T-helper 1 cell treated with Interleukin-12 subunit alpha and Interleukin-12 subunit beta and Interleukin-4 antibody, amounts not matched to agents 30 ng/mL and 1 ng/mL, for 36 hours (primary cell): ENCODE data around the gene ZNF180. TPM values are rescaled to one million over a fixed set of nuclear protein-coding genes. Genes with fewer than 3 reads are reported as not detected.
"Not testable (repeated sequence)": the region's sequence is repeated elsewhere in the genome, so short reads cannot be mapped to it uniquely, and the experiment has no call there.

Experiments
- intact Hi-C: fragments of 100-400 bp; cut with micrococcal nuclease; formaldehyde crosslinking; loops from one replicate; pipeline ENCODE4 v1.15.1; 2024
- total RNA-seq: library from RNA; stranded (reverse); gene quantifications from 2 replicates; pipeline ENCODE4 v1.2.3, GENCODE V29; 2022

ZNF180 gene
- total RNA-seq = 9.9 and 11.3 TPM in 2 replicates

DNA sequence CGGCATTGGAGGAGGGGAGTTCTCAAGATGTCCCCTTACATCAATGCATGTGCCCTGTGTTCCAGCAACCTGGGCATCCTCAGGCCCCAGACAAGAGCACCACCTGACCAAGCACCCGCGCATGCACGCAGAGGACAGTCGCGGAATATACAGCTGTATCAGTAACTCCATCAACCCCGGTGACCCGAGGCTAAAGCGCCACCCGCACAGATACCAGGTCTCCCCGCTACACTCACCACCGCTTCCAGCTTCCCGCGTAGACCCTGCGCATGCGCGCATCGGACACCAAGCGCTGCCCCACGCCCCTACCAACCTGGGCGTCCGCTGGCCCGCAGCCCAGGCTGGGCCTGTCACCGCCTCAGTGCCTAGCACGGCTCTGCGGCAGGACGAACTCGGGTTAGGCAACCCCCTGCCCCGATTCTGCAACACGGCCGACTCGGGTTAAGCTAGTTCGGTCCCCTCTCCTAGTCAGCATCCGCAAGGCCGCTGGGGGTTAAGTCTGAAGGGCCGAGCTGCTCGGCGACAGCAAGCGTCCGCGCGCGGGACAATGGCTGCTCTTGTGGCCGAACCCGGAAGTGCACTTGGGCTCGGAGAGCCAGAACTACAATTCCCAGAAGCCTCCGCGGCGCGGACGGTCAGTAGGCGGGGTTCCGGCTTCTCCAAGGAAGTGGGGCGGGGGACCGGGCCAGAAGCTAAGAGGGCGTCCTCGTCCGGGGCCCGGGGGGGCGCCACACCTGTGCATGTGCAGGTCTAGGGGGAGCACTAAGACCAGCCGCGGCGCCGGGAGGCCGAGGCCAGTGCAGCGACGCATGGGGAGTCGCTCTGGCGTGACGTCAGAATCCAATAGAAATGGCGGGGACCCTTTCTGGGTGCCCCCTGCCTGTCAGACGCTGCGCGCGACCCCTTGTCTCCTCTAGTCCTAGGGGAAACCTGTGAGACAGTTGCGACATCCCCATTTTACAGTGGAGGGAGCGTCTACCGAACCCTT is at the start of gene ZNF180:
Gene ZNF180, minus strand, starts transcription at position 561 of the 988 bp plus-strand sequence. CDS start 3,188 bp downstream, outside the sequence.
- intact Hi-C loops = loop anchor here (1.0 to 2.0 kb wide), 12 partner anchors 249 to 831 kb away; partner anchors contain the start of genes BCL3, ZNF221, ZNF222 and ZNF224

DNA sequence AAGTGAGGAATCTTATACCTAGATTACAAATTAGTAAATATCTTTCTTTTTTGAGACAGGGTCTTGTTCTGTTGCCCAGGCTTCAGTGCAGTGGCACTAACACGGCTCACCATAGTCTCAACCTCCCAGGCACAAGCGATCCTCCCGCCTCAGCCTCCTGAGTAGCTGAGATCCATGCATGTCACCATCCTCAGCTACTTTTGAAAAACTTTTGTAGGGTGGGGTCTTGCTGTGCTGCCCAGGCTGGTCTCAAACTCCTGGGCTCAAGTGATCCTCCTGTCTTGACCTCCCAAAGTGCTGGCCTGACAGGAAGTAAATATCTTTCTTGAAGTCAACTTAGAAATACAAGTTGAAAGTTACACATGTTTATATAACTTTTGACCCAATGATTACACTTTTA is 49.2 kb upstream of the ZNF180 start:
- intact Hi-C loops = no loop called here

DNA sequence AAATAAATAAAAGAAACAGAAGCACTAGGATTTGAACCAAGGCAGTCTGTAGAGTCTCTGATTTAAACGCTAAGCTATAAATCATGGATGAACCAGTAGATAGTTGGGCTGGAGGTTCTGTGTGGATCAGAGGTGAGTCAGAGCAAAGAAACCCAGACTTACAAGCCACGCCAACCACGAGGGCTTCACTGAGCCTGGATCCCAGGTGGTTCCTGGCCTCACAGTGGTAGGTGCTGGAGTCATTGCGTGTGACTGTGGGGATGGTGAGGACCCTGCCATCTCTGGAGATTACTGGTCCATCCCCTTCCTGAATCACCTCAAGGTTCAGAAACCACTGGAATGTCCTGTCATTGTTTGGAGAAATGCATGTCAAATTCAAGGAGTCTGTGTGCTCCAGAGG is 48.4 kb upstream of the ZNF180 start:
- intact Hi-C loops = no loop called here

DNA sequence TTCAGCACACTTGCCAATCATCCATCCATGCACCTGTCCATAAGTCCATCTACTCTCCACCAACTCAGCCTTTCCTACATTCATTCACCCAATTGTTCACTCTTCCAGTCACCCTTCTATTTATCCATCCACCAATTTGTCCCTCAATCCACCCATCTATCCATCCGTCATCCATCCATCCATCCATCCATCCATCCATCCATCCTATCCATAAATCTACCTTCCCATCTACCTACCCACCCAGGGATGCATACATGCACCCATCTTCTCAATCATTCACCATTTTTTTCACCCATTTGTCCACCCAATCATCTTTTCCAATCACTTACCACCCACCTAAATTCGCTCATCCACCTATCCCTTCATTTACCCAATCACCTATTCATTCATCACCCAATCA is 43.7 kb upstream of the ZNF180 start:
- intact Hi-C loops = no loop called here

DNA sequence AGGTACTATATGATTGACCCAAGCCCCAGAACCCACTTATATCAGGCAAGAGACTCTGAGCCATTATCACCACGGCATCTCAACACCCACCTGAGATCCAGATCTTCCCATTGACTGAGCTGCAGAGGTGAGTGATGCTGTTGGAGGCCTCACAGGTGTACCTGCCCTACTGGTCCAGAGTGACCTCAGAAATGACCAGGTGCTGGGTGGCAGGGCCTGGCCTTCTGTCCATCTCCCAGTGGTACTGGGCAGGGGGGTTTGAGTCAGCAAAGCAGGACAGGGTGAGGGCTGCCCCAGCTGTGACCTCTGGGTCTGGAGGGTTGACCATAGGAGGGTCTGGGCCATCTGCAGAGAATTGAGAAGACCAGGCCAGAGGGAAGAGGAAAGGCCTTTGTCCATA is 42.3 kb upstream of the ZNF180 start:
- intact Hi-C loops = no loop called here

DNA sequence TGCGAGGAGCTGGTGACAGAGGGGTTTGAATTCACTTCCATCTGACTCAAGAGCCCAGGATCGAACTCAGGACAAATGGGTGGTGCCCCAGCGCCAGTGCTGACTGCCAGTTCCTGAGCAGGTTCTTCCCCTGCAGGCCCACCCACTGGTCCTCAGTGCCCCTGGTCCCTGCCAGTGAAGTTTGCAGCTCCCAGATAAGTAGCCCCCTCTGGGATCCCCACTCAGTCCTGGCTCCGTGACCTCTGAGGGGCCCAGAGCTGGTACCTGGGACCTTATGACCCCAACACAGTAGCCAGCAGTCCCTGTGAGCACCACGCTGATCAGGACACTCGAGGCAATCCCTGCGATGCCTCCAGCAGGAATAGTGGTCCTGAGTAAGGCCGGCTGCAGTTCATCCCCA is 40.4 kb upstream of the ZNF180 start:
- intact Hi-C loops = no loop called here

DNA sequence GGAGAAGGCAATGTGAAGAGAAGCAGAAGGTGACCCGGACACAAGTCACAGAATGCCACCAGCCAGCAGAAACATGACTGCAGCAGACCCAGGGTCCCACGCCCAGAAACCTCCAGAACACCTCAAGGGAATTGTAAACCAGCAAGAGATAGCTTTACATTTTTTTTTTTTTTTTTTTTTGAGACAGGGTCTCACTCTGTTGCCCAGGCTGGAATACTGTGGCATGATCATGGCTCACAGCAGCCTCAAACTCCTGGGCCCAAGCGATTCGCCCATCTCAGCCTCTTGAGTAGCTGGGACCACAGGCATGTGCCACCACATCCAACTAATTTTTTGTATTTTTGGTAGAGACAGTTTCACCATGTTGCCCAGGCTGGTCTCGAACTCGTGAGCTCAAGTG is 39.7 kb upstream of the ZNF180 start:
- intact Hi-C loops = no loop called here

DNA sequence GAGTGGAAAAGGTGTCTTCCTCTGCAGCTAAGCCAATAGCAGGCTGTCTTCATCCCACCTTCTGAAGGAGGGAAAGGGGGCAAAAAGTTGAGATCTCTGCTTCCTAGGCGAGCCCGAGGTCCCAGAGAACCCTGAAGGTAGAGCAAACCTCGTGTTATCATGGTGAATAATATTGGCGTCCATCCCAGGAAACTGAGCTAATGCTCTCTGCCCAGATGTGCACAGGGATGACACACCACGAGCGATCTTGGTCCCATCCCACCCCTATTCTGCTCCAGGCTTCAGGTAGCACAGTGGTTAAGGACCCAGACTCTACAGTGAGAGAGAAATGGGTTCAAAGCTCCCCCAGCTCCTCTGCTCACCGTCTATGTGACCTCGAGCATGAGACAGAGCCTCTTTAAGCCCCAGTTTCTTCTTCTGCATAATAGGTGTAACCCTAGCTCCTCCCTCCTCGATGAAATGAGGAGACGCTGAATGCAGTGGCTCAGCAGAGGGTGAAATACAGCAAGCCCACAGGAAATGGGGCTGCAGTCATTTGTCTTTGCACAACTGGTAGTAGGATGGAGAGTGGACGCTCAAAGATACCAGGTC is 39.0 kb upstream of the ZNF180 start:
- intact Hi-C loops = no loop called here

DNA sequence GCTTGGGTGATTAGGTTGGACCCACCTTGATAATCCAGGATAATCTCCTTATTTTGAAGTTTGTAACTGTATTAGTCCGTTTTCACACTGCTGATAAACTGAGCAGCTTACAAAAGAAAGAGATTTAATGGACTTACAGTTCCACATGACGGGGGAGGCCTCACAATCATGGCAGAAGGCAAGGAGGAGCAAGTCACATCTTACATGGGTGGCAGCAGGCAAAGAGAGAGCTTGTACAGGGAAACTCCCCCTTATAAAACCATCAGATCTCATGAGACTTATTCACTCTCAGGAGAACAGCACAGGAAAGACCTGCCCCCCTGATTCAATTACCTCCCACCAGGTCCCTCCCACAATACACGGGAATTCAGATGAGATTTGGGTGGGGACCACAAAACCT is 35.0 kb upstream of the ZNF180 start:
- intact Hi-C loops = not testable (repeated sequence)

DNA sequence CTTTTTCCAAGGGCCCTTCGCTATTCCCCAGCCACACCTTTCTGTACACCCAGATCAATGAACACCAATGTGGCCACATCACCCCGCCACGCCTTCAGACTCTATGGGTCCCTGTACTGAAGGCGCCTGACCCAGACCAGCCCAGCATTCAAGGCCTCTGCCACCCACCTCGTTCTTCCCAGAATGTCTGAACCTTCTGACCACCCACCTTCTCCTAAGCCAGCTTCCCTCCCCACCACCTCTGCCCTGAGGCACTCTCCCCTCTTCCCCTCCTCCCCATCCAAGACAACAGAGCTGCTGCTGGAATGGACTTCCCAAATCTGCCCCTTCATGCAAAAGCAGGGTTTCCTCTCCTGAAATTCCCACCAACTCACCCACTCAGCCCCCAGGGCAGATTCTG is 32.5 kb upstream of the ZNF180 start:
- intact Hi-C loops = no loop called here

DNA sequence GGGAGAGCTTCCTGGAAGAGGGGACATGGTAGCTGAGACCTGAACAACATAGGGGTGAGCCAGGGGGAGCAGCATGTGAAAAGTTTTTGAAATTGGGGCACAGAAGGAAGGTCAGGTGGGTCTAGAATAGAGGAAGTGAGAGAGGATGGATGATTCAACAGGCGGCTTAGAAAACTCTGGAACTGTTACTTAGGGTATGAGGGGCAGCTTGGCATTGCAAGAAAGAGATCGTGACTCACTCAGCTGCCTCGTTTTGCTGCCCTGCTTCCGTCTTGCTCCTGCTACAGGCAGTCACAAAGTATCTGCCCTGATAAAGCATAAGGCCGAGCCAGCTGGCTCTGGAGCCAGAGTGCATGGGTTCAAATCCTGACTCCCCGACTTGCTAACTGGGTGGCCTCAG is 30.5 kb upstream of the ZNF180 start:
- intact Hi-C loops = no loop called here

DNA sequence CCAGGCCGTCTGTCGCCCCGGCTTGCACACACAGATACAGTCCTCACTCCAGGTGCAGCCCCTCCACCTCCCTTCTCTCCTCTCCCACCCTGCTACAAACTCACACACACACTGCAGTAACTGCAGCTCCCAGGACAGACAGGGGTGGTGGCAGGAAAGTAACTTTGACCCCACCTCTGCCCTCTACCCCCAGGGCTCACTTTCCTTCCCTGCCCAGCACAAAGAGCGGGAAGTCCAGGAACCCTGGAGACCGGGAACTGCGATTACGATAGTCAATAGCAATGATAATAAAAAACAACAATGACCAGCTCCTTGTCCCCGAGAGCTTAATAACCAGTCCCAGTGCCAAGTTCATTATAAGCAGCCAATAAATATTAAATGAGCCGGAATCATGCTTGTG is 29.2 kb upstream of the ZNF180 start, which contains the start of gene CEACAM20:
Gene CEACAM20, minus strand, starts transcription at position 140 of the 400 bp plus-strand sequence. CDS start 166 bp downstream, outside the sequence.
- intact Hi-C loops = no loop called here

DNA sequence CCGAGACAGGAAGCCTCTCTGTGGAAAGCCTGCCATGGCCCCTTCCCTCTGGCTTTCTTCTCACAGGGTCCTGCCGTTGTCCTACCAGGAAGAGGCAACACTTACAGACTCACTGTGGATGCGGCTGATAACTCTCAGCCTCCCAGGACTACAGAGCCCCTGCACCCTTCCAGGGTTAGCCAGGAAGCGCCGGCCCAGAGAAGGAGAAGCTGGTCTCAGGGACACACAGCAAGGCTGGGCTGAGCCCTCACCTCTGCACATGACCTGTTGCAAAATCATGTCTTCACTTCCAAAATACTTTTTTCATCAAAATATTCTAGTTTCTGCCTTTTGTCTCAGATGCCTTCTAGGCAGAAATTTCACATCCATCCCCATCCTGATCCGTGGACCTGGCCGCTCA is 27.2 kb upstream of the ZNF180 start:
- intact Hi-C loops = no loop called here

DNA sequence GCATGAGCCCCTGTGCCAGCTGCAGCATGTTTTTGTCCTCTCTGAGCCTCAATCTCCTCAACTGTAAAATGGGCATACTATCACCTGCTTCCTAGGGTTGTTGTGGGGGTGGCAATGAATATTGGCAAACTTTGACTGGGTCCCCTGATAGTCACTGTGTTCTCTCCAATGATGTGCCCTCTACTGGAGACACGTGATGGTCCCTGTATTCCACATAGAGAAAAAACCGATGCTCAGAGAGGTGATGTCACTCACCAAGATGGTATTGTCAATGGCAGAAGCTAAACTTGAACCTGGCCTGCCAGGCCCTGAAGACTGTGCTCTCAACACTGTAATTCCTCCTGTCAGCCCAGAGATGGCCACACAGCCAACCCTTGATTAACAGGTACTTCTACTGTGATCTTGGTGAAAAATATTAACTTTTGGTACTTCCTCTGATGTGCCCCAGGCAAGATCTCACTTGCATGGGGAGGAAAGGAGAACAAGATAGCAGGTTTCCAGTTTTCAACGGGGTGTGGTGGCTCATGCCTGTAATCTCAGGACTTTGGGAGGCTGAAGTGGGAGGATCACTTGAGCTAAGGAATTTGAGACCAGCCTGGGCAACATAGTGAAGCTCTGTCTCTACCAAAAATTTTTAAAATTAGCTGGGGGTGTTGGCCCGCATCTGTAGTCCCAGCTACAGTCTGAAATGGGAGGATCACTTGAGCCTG is 25.6 kb upstream of the ZNF180 start:
- intact Hi-C loops = no loop called here

DNA sequence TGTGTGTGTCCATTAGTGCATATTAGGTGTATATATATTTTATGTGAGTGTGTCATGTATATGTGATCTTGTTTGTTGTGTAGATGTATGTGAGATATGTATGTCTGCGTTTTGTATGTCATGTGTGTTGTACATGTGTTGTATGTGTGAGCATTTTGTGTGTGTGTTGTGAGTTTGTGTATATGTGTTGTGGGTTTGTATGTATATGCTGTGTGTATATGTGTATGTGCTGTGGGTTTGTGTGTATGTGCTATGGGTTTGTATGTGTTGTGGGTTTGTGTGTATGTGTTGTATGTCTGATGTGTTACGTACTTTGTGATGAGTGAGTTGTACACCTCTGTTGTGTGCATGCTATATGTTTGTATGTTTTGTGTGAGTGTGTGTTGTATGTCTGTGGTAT is 21.0 kb upstream of the ZNF180 start:
- intact Hi-C loops = no loop called here

DNA sequence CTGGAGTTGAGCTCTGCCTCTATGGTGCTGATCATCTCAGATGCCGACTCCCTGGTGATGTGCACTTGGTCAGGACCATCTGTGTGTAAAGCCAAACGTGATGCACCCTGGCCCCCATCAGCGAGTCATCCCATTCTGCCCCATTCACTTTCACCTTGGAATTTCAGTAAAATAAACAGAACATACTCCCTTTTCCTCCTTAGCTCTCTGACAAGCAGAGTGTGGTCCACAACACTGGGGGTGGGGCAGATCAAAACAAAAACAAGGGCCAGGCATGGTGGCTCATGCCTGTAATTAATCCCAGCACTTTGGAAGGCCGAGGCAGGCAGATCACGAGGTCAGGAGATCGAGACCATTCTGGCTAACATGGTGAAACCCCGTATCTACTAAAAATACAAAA is 16.8 kb upstream of the ZNF180 start:
- intact Hi-C loops = no loop called here

DNA sequence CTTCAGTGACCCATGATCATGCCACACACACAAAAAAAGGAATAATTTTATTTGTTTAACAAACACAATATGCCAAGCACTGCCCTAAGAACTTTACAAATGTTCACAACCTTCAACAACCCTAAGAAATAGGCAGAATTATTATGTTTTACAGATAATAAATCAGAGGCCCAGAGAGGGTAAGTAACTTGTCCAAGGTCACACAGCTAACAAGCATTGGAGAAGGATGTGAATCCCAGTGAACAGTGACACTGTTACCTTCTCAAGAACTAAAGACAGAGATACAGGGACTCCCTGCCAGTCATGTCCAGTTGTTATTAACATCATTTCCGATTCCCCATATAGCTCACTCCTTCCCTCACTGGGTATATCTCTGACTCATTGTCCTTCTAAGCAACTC is 15.6 kb upstream of the ZNF180 start:
- intact Hi-C loops = no loop called here

DNA sequence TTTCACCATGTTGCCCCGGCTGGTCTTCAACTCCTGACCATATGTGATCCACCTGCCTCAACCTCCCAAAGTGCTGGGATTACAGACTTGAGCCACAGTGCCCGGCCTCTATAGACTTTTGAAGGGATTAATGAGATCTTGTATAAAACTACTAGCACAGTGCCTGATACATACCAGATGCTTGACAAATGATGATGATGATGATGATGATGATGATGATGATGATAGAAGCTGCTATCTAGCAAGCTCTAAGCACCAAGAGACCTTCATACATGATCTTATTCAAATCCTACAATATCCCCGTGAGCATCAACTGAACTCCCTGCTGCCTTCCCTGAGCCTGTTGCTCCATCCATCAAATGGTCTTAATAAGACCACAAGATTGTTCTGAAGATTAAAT is 14.7 kb upstream of the ZNF180 start:
- intact Hi-C loops = no loop called here

DNA sequence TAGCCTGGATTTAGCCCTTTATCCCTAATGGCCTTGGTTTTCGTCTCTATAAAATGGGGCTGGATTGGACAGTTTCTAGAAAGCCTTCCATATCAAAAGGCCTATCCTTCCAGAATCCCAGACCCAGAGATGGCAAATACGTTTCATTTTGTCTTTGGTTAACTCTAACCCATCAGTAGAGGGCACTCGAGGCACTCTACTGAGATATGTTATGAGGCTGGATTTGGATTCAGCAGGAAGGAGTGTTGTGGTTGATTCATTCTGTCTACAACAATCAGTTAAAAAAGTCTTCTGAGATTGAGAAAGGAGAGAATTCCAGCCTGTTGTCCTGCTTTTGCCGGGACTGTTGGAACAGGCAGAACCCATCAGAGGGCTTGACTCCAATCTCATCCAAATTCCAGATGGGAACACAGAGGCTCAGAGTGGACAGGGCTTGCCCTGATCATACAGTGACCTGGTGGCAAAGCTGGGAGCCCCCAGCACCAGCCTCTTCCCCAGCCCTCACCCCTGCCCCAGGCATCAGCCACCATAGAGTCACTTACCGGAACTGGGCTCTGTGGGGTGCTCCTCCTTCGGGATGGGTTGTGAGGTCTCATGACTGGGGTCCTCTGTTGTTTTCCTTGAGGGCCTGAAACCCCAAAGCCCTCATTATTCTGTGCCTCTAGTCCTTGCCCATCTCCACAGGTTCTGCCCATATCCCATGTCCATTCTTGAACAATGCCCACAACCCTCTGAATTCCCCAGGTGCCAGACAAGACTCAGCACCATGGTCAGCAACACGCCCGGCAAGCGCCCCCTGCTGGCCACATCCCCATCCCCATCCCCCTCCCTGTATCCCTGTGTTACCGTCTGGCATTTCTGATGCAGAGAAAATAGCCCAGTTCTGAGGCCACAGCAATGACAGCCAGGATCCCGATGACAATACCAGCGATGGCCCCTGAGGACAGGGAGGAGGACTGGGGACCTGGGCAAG is 12.3 kb upstream of the ZNF180 start:
- intact Hi-C loops = no loop called here

DNA sequence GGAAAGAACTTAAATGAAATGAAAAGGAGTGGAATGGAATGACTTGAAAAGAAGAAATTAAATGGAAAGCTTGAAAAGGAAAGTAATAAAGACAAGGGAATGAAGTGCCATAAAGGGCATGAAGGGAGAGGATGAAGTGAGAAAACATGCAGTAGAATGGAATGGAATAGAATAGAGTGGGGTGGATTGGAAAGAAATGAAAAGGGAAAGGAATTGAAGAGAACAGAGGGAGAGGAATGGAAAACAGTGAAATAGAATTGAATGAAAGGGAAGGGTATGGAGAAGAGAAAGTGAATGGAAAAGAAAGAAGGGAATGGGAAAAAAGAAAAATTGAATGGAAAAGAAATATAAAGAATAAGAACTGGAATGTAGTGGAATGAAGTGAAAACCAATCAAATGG is 9.2 kb upstream of the ZNF180 start:
- intact Hi-C loops = no loop called here

DNA sequence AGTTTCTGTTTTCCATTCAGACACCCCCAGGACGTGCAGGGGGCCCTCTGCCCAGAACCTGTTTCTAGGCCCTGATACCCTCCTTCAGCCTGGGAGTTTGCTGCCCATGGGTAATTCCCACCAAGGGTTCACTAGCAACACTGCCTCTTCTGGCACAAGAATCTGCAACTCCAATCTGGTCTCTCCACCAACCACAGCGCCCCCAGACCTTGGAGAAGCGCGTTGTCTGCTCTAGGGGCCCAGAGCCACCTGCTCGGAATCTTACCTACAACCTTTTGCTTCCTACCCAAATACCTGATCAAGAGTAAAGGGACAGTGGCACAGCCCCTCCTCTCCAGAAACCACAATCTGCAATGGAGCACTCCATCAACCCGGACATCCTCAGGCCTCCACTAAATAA is 763 bp downstream of the ZNF180 start:
- intact Hi-C loops = no loop called here
